T-helper 2 cell treated with Interferon-gamma antibody and Interleukin-4, amounts not matched to agents 100 ng/mL and 5 ng/mL, for 36 hours (primary cell): Measurements from ENCODE around the gene F2RL2. TPM values are rescaled to one million over a fixed set of nuclear protein-coding genes. Genes with fewer than 3 reads are reported as not detected.
"Not testable (repeated sequence)": the region's sequence is repeated elsewhere in the genome, so short reads cannot be mapped to it uniquely, and the experiment has no call there.

Experiments used
- intact Hi-C: fragments of 100-400 bp; cut with micrococcal nuclease; formaldehyde crosslinking; loops from one replicate; pipeline ENCODE4 v1.15.1; 2023
- total RNA-seq: library from RNA; stranded (reverse); gene quantifications from 2 replicates; pipeline ENCODE4 v1.2.3, GENCODE V29; 2022

F2RL2 gene
- total RNA-seq, 1 donor from 2014 or later = not detected

GRCh38 chr5:76625087-76625815 is 2.0 kb upstream of the F2RL2 start:
- intact Hi-C loops = no loop called here

- intact Hi-C loops = no loop called here
Measured at GRCh38 chr5:76622076-76622475, 1.1 kb downstream of the F2RL2 start.

- intact Hi-C loops = no loop called here
Measured at GRCh38 chr5:76620166-76620565, 3.0 kb downstream of the F2RL2 start.

- intact Hi-C loops = no loop called here
Measured at GRCh38 chr5:76617675-76618074, 5.5 kb downstream of the F2RL2 start.

- intact Hi-C loops = no loop called here
Measured at GRCh38 chr5:76617229-76617628, 6.0 kb downstream of the F2RL2 start.

GRCh38 chr5:76616206-76616605 is 7.0 kb downstream of the F2RL2 start:
- intact Hi-C loops = no loop called here

- intact Hi-C loops = no loop called here
Measured at GRCh38 chr5:76615759-76616158, 7.4 kb downstream of the F2RL2 start.

GRCh38 chr5:76612942-76613341 is 10.3 kb downstream of the F2RL2 start:
- intact Hi-C loops = no loop called here

- intact Hi-C loops = no loop called here
Measured at GRCh38 chr5:76610196-76610595, 13.0 kb downstream of the F2RL2 start.

- intact Hi-C loops = no loop called here
Measured at GRCh38 chr5:76608833-76609232, 14.4 kb downstream of the F2RL2 start.

GRCh38 chr5:76607353-76607871 is 15.8 kb downstream of the F2RL2 start:
- intact Hi-C loops = no loop called here

GRCh38 chr5:76606701-76607100 is 16.5 kb downstream of the F2RL2 start:
- intact Hi-C loops = no loop called here

- intact Hi-C loops = no loop called here
Measured at GRCh38 chr5:76604838-76605237, 18.4 kb downstream of the F2RL2 start.

GRCh38 chr5:76603991-76604390 is 19.2 kb downstream of the F2RL2 start:
- intact Hi-C loops = not testable (repeated sequence)

GRCh38 chr5:76602094-76602726 is 21.0 kb downstream of the F2RL2 start:
- intact Hi-C loops = no loop called here

GRCh38 chr5:76601470-76601869 is 21.7 kb downstream of the F2RL2 start:
- intact Hi-C loops = loop anchor here (1.0 kb wide), 2 partner anchors 40 to 173 kb away; no protein-coding TSS in a partner anchor

GRCh38 chr5:76600716-76601115 is 22.5 kb downstream of the F2RL2 start:
- intact Hi-C loops = loop anchor here (1.0 kb wide), 2 partner anchors 41 to 174 kb away; no protein-coding TSS in a partner anchor

GRCh38 chr5:76598531-76598930 is 24.7 kb downstream of the F2RL2 start:
- intact Hi-C loops = no loop called here

GRCh38 chr5:76595755-76596481 is 27.3 kb downstream of the F2RL2 start:
- intact Hi-C loops = no loop called here

GRCh38 chr5:76594107-76594506 is 29.1 kb downstream of the F2RL2 start:
- intact Hi-C loops = no loop called here

- intact Hi-C loops = no loop called here
Measured at GRCh38 chr5:76592692-76593091, 30.5 kb downstream of the F2RL2 start.

GRCh38 chr5:76591366-76591765 is 31.8 kb downstream of the F2RL2 start:
- intact Hi-C loops = no loop called here
